HepG2 (cell line): ENCODE data around the gene VPS52. TPM values are rescaled to one million over a fixed set of nuclear protein-coding genes. Genes with fewer than 3 reads are reported as not detected.

Experiments used
- ATM ChIP-seq: fragments of 450-650 bp; IDR thresholded peaks from 2 replicates; pipeline ENCODE4 v1.7.1; 2017; ENCODE audit warnings: mild to moderate bottlenecking, borderline replicate concordance
- ETV6 ChIP-seq: sonication (generic); formaldehyde crosslinking; conservative IDR thresholded peaks from 2 replicates; pipeline ENCODE4 v1.4.0; 2020; ENCODE audit warnings: missing genetic modification reagents
- HOXA5 ChIP-seq: sonication (generic); formaldehyde crosslinking; IDR thresholded peaks from 2 replicates; pipeline ENCODE4 v1.4.0; 2020; ENCODE audit warnings: missing genetic modification reagents
- KDM5B ChIP-seq: sonication (generic); formaldehyde crosslinking; IDR thresholded peaks from 2 replicates; pipeline ENCODE4 v1.4.0; 2020; ENCODE audit warnings: missing genetic modification reagents, mild to moderate bottlenecking, borderline replicate concordance
- MNT ChIP-seq: fragments of 450-650 bp; IDR thresholded peaks from 2 replicates; pipeline ENCODE4 v1.6.1; 2016
- MXD4 ChIP-seq: IDR thresholded peaks from 2 replicates; pipeline ENCODE4 v1.6.1; 2016; ENCODE audit warnings: mild to moderate bottlenecking, missing biosample characterization, missing genetic modification reagents
- NCOA5 ChIP-seq: sonication (generic); formaldehyde crosslinking; IDR thresholded peaks from 2 replicates; pipeline ENCODE4 v1.4.0; 2020; ENCODE audit warnings: missing genetic modification reagents
- NR2C2 ChIP-seq: sonication (generic); formaldehyde crosslinking; IDR thresholded peaks from 2 replicates; pipeline ENCODE4 v1.4.0; 2020; ENCODE audit warnings: missing genetic modification reagents, mild to moderate bottlenecking, moderate library complexity, borderline replicate concordance
- REPIN1 ChIP-seq: sonication (generic); formaldehyde crosslinking; IDR thresholded peaks from 2 replicates; pipeline ENCODE4 v1.8.0; 2022; ENCODE audit warnings: missing genetic modification reagents, low read depth, mild to moderate bottlenecking, borderline replicate concordance
- RFXANK ChIP-seq: IDR thresholded peaks from 2 replicates; pipeline ENCODE4 v1.6.1; 2016
- RNF2 ChIP-seq: fragments of 450-650 bp; conservative IDR thresholded peaks from 2 replicates; pipeline ENCODE4 v1.6.1; 2016; ENCODE audit warnings: low read depth
- STAG1 ChIP-seq: sonication (generic); formaldehyde crosslinking; IDR thresholded peaks from 2 replicates; pipeline ENCODE4 v1.4.0; 2020; ENCODE audit warnings: missing genetic modification reagents
- THAP9 ChIP-seq: sonication (generic); formaldehyde crosslinking; IDR thresholded peaks from 2 replicates; pipeline ENCODE4; 2020; ENCODE audit warnings: missing genetic modification reagents, mild to moderate bottlenecking, borderline replicate concordance
- YEATS2 ChIP-seq: sonication (generic); formaldehyde crosslinking; IDR thresholded peaks from 2 replicates; pipeline ENCODE4 v1.4.0; 2020; ENCODE audit warnings: missing genetic modification reagents, borderline replicate concordance
- ZBTB3 ChIP-seq: sonication (generic); formaldehyde crosslinking; IDR thresholded peaks from 2 replicates; pipeline ENCODE4 v1.4.0; 2020; ENCODE audit warnings: low read depth, mild to moderate bottlenecking, moderate library complexity, missing genetic modification reagents, borderline replicate concordance
- ZBTB46 ChIP-seq: sonication (generic); formaldehyde crosslinking; IDR thresholded peaks from 2 replicates; pipeline ENCODE4 v1.4.0; 2020; ENCODE audit warnings: mild to moderate bottlenecking, missing genetic modification reagents, borderline replicate concordance
- ZC3H4 ChIP-seq: sonication (generic); formaldehyde crosslinking; IDR thresholded peaks from 2 replicates; pipeline ENCODE4 v1.4.0; 2020; ENCODE audit warnings: missing genetic modification reagents, borderline replicate concordance
- ZNF33A ChIP-seq: sonication (generic); formaldehyde crosslinking; IDR thresholded peaks from 2 replicates; pipeline ENCODE4 v1.5.1; 2020; ENCODE audit warnings: missing genetic modification reagents, mild to moderate bottlenecking, moderate library complexity, borderline replicate concordance
- ZNF660 ChIP-seq: sonication (generic); formaldehyde crosslinking; IDR thresholded peaks from 2 replicates; pipeline ENCODE4 v1.5.1; 2020; ENCODE audit warnings: mild to moderate bottlenecking, low read depth, missing genetic modification reagents, borderline replicate concordance
- polyA plus RNA-seq, 8 experiments: library from polyadenylated mRNA; depleted of rRNA in 3 of 8; stranded (reverse) in 7 of 8; unstranded in 1 of 8; fragments of >200 nt; fragmentation: Illumina TruSeq in 4 of 8; extraction: Trizol in 4 of 8; gene quantifications; 2 replicates each; pipeline versions ENCODE4 v1.2.1 to v1.2.3, GENCODE V29; 2011 to 2016; ENCODE audit warnings: low read depth in 4 of 8, missing spikeins in 1 of 8, mixed read lengths in 1 of 8; ENCODE audit not compliant: insufficient read depth in 1 of 8
- total RNA-seq, 5 experiments: library from RNA; depleted of rRNA; stranded (reverse); fragments of >200 nt; fragmentation: Illumina TruSeq; extraction: Trizol; gene quantifications; 2 replicates each; pipeline ENCODE4 v1.2.3, GENCODE V29; 2016; ENCODE audit warnings: low read depth in 1 of 5
- TF ChIP-seq, protein P1 (sequence below): sonication (generic); formaldehyde crosslinking; IDR thresholded peaks from 2 replicates; pipeline ENCODE4 v1.8.0; 2022; ENCODE audit warnings: missing genetic modification reagents, low read depth, mild to moderate bottlenecking, borderline replicate concordance
- TF ChIP-seq, protein P2 (sequence below): IDR thresholded peaks from 2 replicates; pipeline ENCODE4 v1.6.1; 2016

The VPS52 gene
- total and polyA plus RNA-seq, 2 of the 13 experiments (the other 11 are each of a cell fraction or from before 2014, with no cell fraction given) = 48.9 to 85.5 TPM

GRCh38 chr6:33279971-33280511, 8.4 kb upstream of the VPS52 start (continued):
- TF ChIP-seq MNT (no peak), NR2C2 (CRISPR knock-in tag) (peak; percentile 60; the same call in 1 of the 2 replicates), REPIN1 (CRISPR knock-in tag) (peak; percentile 68; the same call in 1 of the 2 replicates), THAP9 (CRISPR knock-in tag) (no peak), YEATS2 (CRISPR knock-in tag) (peak; percentile 46; the same call in 1 of the 2 replicates), MXD4 (CRISPR knock-in tag) (no peak), ZC3H4 (CRISPR knock-in tag) (no peak), ETV6 (no peak), ZNF33A (CRISPR knock-in tag) (no peak), RNF2 (no peak), ZNF660 (CRISPR knock-in tag) (no peak), HOXA5 (CRISPR knock-in tag) (no peak), RFXANK (CRISPR knock-in tag) (no peak), ZBTB3 (CRISPR knock-in tag) (no peak), STAG1 (CRISPR knock-in tag) (peak; percentile 86), KDM5B (CRISPR knock-in tag) (0 out of 2 replicates have a peak, but pooled peaks have one; percentile 16), NCOA5 (CRISPR knock-in tag) (no peak), ZBTB46 (CRISPR knock-in tag) (no peak), ATM (no peak)
- TF ChIP-seq, protein P1, sequence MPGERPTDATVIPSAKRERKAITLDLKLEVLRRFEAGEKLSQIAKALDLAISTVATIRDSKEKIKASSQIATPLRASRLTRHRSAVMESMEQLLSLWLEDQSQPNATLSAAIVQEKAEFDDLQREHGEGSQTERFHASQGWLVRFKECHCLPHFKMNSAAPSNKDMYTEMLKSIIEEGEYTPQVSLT (CRISPR knock-in tag) = no peak
- TF ChIP-seq, protein P2, sequence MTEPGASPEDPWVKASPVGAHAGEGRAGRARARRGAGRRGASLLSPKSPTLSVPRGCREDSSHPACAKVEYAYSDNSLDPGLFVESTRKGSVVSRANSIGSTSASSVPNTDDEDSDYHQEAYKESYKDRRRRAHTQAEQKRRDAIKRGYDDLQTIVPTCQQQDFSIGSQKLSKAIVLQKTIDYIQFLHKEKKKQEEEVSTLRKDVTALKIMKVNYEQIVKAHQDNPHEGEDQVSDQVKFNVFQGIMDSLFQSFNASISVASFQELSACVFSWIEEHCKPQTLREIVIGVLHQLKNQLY = no peak
